HL-60 (cell line): ENCODE measurements around the gene MED29.

ENCODE experiments used
- DNase-seq, 2 experiments: peaks; one replicate each; pipeline ENCODE4 v3.0.0-alpha.2; 2010 to 2020; ENCODE audit warnings: low read depth in 1 of 2, low spot score in 1 of 2
- H3K27ac ChIP-seq: fragments of 250-450 bp; sonication (Bioruptor Pico); replicated peaks from 2 replicates; pipeline ENCODE4 v1.5.1; 2020; ENCODE audit warnings: mild to moderate bottlenecking, moderate library complexity
- H3K27me3 ChIP-seq: fragments of 250-450 bp; sonication (Bioruptor Pico); 2 replicates; pipeline ENCODE4 v1.5.1; 2021; ENCODE audit warnings: mild to moderate bottlenecking, moderate library complexity; ENCODE audit not compliant: insufficient read depth, poor library complexity, severe bottlenecking
- H3K4me3 ChIP-seq: replicated peaks from 2 replicates; pipeline ENCODE4 v1.5.1; 2011; ENCODE audit warnings: mild to moderate bottlenecking, control low read depth, low read length; ENCODE audit not compliant: insufficient read depth
- GABPA ChIP-seq: IDR thresholded peaks from 2 replicates; pipeline ENCODE4 v1.6.1; 2012; ENCODE audit warnings: low read depth
- POLR2AphosphoS5 ChIP-seq: IDR thresholded peaks from 2 replicates; pipeline ENCODE4 v1.6.1; 2012; ENCODE audit warnings: low read depth
- SPI1 ChIP-seq: IDR thresholded peaks from 2 replicates; pipeline ENCODE4 v1.6.1; 2012; ENCODE audit warnings: low read depth, mild to moderate bottlenecking, borderline replicate concordance
- long read RNA-seq: library from polyadenylated mRNA; unstranded; transcript quantifications from one replicate; pipeline ENCODE4 v2.0.0, GENCODE V29; 2020
- TF ChIP-seq, protein P1 (sequence below): IDR thresholded peaks from 2 replicates; pipeline ENCODE4 v1.6.1; 2012; ENCODE audit warnings: low read depth; ENCODE audit not compliant: insufficient replicate concordance
- TF ChIP-seq, protein P2 (sequence below): IDR thresholded peaks from one replicate; pipeline ENCODE4 v1.5.1; 2011; ENCODE audit warnings: low read length, control low read depth, inconsistent platforms; ENCODE audit not compliant: insufficient read depth

The MED29 gene, protein sequence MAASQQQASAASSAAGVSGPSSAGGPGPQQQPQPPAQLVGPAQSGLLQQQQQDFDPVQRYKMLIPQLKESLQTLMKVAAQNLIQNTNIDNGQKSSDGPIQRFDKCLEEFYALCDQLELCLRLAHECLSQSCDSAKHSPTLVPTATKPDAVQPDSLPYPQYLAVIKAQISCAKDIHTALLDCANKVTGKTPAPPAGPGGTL
- long read RNA-seq, transcript MED29-201 (4 exons, 3,653 nt): major isoform, 53 of 60 reads
- long read RNA-seq, partial matches to known transcripts: 0 of 60 reads
- long read RNA-seq, other reads (novel, unspliced or antisense): 7 of 60 reads

DNA sequence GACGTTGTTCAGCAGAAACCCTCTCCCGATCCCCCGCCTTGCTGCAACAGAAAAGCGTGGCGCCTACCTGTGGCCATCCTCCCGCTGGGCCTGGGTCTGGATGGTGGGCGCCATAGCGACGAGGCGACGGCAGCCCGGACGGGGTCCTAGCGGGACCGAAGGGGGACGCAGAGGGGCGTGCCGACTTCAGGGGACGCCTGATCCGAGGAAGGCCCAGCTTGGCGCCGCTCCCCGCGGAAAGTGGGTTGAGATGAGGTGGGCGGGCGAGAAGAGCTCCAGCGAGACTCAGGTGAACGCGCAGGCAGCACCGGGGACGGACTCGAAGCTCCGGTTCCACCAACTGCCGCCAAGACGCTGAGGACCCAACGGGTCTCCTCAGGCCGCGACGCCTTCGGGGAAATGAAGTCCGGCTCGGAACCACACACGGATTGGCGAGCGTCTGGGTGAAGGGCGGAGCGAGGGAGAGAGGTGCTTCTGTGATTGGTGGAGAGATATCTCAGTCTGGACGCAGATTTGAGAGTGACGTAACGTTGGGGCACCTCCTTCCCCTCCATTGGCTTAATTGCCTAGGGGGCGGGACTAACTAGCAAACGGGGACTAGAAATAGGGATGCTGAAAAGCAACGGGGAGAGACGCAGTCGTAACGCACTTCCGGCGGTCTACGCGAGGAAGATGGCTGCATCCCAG, at the start of gene MED29, which contains the start of gene PAF1:
Gene MED29, plus strand, starts transcription at position 628 of the 687 bp plus-strand sequence. Its CDS starts 45 bp downstream, at position 673.
Gene PAF1, minus strand, starts transcription at position 356 of the 687 bp plus-strand sequence. Its CDS starts 242 bp downstream, at position 114.
- DNase-seq: peak; percentile 99 to 100
- peak; percentile 87 for TF ChIP-seq POLR2AphosphoS5
- peak; percentile 80 for TF ChIP-seq GABPA
- TF ChIP-seq, protein P1, sequence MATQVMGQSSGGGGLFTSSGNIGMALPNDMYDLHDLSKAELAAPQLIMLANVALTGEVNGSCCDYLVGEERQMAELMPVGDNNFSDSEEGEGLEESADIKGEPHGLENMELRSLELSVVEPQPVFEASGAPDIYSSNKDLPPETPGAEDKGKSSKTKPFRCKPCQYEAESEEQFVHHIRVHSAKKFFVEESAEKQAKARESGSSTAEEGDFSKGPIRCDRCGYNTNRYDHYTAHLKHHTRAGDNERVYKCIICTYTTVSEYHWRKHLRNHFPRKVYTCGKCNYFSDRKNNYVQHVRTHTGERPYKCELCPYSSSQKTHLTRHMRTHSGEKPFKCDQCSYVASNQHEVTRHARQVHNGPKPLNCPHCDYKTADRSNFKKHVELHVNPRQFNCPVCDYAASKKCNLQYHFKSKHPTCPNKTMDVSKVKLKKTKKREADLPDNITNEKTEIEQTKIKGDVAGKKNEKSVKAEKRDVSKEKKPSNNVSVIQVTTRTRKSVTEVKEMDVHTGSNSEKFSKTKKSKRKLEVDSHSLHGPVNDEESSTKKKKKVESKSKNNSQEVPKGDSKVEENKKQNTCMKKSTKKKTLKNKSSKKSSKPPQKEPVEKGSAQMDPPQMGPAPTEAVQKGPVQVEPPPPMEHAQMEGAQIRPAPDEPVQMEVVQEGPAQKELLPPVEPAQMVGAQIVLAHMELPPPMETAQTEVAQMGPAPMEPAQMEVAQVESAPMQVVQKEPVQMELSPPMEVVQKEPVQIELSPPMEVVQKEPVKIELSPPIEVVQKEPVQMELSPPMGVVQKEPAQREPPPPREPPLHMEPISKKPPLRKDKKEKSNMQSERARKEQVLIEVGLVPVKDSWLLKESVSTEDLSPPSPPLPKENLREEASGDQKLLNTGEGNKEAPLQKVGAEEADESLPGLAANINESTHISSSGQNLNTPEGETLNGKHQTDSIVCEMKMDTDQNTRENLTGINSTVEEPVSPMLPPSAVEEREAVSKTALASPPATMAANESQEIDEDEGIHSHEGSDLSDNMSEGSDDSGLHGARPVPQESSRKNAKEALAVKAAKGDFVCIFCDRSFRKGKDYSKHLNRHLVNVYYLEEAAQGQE: no peak
- Histone ChIP-seq H3K4me3 (peak within 1 kb of the TSS; percentile 84), H3K27me3 (no peaks in the 10 kb centered on the region), H3K27ac (peak within 1 kb of the TSS; percentile 99)

DNA sequence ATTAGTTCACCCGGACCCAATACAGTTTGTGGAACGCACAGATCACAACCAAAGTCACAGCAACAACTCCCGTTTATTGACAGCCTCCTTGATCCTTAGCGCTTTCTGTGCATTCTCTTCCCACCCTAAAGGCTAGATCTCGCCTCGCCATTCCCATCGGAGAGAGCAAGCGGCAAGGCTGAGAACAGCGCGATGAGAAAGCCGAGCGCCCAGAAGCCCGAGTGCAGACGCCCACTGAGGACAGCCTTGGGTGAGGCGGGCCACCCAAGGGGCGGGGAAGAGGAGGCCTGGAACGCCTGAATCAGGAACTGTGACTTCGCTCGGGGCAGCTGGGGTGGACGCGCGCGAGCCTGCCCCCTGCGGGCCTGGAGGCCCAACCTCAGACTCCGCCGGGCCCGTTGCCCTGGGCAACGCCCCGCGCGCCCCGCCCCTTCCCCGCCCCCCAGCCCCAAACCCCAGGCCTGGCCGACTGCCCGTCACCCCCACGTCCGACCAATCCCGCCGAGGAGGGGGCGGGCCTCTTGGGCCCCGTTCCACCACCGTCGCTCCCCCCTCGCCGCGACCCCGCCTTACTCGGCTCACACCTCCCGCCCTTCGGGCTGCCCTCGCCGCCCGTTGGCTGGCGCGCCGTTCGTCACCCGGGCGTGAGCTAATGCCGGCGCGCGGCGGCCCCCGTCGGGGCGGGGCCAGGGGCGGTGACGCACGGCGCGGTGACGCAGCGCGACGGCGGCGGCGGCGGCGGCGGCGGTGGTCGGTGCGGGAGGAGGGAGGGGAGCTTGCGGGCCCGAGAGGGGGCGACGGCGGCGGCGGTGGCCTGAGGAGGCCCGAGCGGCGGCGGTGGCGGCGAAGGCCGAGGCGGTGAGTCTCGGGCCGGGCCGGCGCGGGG, 49.2 kb upstream of the MED29 start, which contains the start of gene SAMD4B:
Gene SAMD4B, plus strand, starts transcription at position 703 of the 886 bp plus-strand sequence. CDS start 14,473 bp downstream, outside the sequence.
- peak; percentile 96 to 98 for DNase-seq
- TF ChIP-seq POLR2AphosphoS5: peak; percentile 84
- TF ChIP-seq GABPA: peak; percentile 76
- TF ChIP-seq SPI1: peak; percentile 60; the same call in 1 of the 2 replicates
- TF ChIP-seq, protein P2, sequence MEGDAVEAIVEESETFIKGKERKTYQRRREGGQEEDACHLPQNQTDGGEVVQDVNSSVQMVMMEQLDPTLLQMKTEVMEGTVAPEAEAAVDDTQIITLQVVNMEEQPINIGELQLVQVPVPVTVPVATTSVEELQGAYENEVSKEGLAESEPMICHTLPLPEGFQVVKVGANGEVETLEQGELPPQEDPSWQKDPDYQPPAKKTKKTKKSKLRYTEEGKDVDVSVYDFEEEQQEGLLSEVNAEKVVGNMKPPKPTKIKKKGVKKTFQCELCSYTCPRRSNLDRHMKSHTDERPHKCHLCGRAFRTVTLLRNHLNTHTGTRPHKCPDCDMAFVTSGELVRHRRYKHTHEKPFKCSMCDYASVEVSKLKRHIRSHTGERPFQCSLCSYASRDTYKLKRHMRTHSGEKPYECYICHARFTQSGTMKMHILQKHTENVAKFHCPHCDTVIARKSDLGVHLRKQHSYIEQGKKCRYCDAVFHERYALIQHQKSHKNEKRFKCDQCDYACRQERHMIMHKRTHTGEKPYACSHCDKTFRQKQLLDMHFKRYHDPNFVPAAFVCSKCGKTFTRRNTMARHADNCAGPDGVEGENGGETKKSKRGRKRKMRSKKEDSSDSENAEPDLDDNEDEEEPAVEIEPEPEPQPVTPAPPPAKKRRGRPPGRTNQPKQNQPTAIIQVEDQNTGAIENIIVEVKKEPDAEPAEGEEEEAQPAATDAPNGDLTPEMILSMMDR: peak; percentile 44
- TF ChIP-seq, protein P1: no peak
- Histone ChIP-seq H3K27ac (peak within 1 kb of the TSS; percentile 73), H3K27me3 (no peaks in the 10 kb centered on the region), H3K4me3 (peak within 1 kb of the TSS; percentile 82)

DNA sequence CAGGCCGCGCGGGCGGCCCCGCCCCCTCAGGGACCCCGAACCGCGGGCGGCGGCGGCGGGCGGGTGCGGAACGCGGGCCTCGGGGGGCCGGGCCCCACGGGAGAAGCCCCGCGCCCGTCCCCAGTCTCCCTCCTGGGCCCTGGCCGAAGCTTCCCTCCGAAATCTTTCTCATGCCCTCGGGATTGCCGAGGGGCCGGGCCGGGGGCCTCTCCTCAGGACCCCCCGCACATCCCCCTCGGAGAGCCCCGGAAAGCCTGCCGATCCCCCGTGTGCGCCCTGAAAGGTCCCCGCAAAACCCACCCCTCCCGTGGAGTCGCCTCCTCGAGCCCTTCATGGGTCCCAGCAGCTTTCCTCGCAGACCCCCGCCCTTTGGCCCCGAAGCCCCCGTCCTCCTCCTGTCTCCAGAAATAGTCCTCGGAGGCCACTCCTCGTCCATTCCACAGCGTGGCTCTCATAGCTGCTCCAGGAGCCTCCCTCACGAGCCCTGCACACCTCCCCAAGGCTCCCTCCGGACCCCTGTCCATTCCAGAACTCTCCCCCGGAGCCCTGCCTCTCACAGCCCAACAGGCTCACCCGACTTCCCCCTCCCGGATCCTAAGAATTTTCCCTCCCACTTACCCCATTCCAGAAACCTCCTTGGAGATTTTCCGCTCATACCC, 48.4 kb upstream of the MED29 start:
- Histone ChIP-seq H3K27me3 (no peaks in the 10 kb centered on the region), H3K4me3 (peak overlapping the region; percentile 82), H3K27ac (peak overlapping the region; percentile 52)
- no peak for DNase-seq
- no peak for TF ChIP-seq SPI1
- TF ChIP-seq, protein P1: no peak
- TF ChIP-seq, protein P2: no peak
- TF ChIP-seq POLR2AphosphoS5: no peak
- TF ChIP-seq GABPA: no peak
